Fibroblast of mammary gland (primary cell): ENCODE measurements around the gene RYR2.

Source experiments
- DNase-seq: peaks from one replicate; pipeline ENCODE4 v3.0.0-alpha.2; 2010; ENCODE audit warnings: low read depth
- H3K4me3 ChIP-seq: 2 replicates; pipeline ENCODE4 v1.5.1; 2011; ENCODE audit warnings: low read depth, mild to moderate bottlenecking, low read length, moderate library complexity; ENCODE audit not compliant: control insufficient read depth
- CTCF ChIP-seq: conservative IDR thresholded peaks from 2 replicates; pipeline ENCODE4 v1.5.1; 2011; ENCODE audit warnings: low read depth, low read length, inconsistent platforms; ENCODE audit not compliant: control insufficient read depth, insufficient read depth

RYR2 gene

GRCh38 chr1:237041795-237042525, at the start of gene RYR2:
RYR2 (plus strand) TSS chr1:237042184; CDS start chr1:237042522, 338 bp downstream.
- no peak within 1 kb of the TSS for H3K4me3 ChIP-seq
- TF ChIP-seq CTCF: no peak
- no peak for DNase-seq

- no peak for TF ChIP-seq CTCF
- no peak for DNase-seq
- no peak overlapping the region for H3K4me3 ChIP-seq
These were observed 49.5 kb upstream of the RYR2 start for GRCh38 chr1:236992449-236992848.

- no peak for TF ChIP-seq CTCF
- DNase-seq: no peak
- no peak overlapping the region for H3K4me3 ChIP-seq
These were observed 47.5 kb upstream of the RYR2 start for GRCh38 chr1:236994450-236994849.

- TF ChIP-seq CTCF: no peak
- DNase-seq: no peak
- H3K4me3 ChIP-seq: no peak overlapping the region
These were observed 44.6 kb upstream of the RYR2 start for GRCh38 chr1:236997361-236997760.

GRCh38 chr1:236997882-236998281, 44.1 kb upstream of the RYR2 start:
- no peak overlapping the region for H3K4me3 ChIP-seq
- no peak for DNase-seq
- no peak for TF ChIP-seq CTCF

- H3K4me3 ChIP-seq: no peak overlapping the region
- DNase-seq: no peak
- no peak for TF ChIP-seq CTCF
These were observed 43.4 kb upstream of the RYR2 start for GRCh38 chr1:236998546-236998945.
